GM10266 (cell line): ENCODE results near the gene MMS19.
A peak's percentile ranks its signal among the peaks of the same experiment; 100 is the strongest.

ENCODE experiments used
- DNase-seq: peaks from one replicate; pipeline ENCODE4 v3.0.0; 2012; ENCODE audit errors: extremely low spot score
- TF ChIP-seq, protein P1 (sequence below): IDR thresholded peaks from 2 replicates; pipeline ENCODE4 v1.5.1; 2012; ENCODE audit warnings: mild to moderate bottlenecking, low read depth; ENCODE audit not compliant: control insufficient read depth, insufficient read depth; ENCODE audit errors: missing control alignments

The MMS19 gene

GRCh38 chr10:97435211-97435610, 63.0 kb downstream of the MMS19 start:
- DNase-seq, result no peak
- TF ChIP-seq, protein P1, sequence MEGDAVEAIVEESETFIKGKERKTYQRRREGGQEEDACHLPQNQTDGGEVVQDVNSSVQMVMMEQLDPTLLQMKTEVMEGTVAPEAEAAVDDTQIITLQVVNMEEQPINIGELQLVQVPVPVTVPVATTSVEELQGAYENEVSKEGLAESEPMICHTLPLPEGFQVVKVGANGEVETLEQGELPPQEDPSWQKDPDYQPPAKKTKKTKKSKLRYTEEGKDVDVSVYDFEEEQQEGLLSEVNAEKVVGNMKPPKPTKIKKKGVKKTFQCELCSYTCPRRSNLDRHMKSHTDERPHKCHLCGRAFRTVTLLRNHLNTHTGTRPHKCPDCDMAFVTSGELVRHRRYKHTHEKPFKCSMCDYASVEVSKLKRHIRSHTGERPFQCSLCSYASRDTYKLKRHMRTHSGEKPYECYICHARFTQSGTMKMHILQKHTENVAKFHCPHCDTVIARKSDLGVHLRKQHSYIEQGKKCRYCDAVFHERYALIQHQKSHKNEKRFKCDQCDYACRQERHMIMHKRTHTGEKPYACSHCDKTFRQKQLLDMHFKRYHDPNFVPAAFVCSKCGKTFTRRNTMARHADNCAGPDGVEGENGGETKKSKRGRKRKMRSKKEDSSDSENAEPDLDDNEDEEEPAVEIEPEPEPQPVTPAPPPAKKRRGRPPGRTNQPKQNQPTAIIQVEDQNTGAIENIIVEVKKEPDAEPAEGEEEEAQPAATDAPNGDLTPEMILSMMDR, result no peak

DNA sequence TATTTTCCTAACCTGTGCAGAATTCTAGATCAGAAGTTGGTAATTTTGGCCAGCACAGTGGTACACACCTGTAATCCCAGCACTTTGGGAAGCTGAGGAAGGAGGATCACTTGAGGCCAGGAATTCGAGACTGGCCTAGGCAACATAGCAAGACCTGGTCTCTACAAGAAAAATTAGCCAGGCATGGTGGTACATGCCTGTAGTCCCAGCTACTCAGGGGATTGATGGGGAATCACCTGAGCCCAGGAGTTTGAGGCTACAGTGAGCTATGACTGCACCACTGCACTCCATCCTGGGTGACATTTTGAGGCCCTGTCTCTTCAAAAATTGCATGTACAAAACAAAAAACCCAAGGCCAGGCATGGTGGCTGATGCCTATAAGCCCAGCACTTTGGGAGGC, 63.7 kb downstream of the MMS19 start:
- TF ChIP-seq, protein P1, result no peak
- DNase-seq, result no peak

- TF ChIP-seq, protein P1, result no peak
- DNase-seq, result no peak
These were observed 64.2 kb downstream of the MMS19 start for GRCh38 chr10:97434055-97434454.

- no peak for DNase-seq
- TF ChIP-seq, protein P1, result no peak
These were observed 69.6 kb downstream of the MMS19 start for GRCh38 chr10:97428572-97428981.

DNA sequence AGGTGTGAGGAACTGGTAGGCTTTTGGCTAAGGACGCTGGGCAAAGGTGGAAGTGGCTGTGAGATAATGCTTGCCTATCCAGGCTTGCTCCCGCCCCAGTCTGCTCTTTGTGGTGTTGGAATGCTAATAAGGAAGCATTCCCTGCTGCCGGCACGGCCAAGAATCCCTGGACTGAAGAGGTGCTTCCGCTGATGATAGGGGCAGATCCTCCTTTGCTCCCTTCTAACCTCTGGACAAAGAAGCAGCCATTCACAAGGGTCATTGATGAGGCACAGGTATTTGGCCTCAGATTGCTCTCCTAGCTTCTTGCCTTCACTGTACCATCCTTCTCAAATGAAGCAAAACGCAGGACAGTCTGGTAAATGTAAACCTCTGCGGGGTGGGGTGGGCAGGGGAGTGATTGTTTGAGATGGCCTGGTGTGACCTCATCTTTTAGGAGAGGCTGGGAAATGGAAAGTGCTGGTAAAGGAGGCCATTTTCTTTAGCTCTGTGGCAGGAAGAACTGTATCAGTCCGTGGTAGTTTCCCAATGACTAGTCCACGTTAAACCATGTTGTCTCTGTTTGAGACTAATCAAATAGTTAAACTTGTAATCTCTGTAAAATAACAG, 70.5 kb downstream of the MMS19 start:
- peak; percentile 57 for DNase-seq
- TF ChIP-seq, protein P1, result no peak

DNA sequence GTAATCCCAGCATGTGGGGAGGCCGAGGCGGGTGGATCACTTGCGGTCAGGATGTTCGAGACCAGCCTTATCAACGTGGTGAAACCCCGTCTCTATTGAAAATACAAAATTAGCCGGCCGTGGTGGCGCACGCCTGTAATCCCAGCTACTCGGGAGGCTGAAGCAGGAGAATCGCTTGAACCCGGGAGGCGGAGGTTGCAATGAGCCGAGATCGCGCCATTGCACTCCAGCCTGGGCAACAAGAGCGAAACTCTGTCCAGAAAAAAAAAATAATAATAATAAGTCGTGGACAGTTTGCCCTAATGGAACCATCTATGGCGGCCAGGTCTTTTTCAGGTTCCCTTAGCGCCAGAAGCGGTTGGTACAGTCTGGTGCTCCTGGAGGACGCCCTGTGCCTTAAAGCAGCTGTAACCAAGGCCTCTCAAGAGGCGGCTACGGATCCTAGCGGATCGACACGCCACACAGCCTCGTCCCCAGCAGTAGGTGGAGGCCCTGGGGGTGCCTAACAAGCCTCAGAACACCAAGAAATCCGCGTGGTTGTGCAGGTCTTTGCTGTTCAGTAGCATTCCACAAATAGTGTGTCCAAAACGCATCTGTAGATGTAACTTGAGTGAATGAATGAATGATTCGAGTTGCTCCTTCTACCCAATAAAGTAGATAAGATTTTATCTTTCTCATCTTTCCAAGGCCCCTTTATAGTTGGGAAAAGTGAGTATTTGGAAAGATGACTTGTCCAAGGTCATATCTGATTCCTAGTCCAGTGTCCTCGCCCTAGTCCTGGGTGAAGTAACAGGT, 71.2 kb downstream of the MMS19 start:
- TF ChIP-seq, protein P1, result no peak
- DNase-seq, result no peak
